ENCODE data around the gene ACE. TPM values are rescaled to one million over a fixed set of nuclear protein-coding genes. Genes with fewer than 3 reads are reported as not detected.

ACE gene
- total RNA-seq, 3 donors from 2014 or later (not counting 1 experiment from before 2014, with no cell fraction given) = 0.86 to 1.2 (median 1.0) TPM

DNA sequence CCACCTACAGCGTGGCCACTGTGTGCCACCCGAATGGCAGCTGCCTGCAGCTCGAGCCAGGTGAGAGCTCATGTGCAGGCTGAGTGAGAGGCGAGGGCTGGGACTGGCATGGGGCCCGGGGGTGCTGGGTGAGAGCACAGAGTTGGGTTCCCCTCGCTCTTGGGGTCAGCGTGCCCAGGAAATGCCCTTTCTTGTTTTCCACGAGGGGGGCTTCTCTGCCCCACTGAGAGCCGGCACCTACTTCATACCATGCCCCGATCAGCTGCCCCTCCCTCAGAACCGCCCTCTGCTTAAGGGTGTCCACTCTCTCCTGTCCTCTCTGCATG is 10.1 kb downstream of the ACE start:
- H3K27ac ChIP-seq (ENCODE audit: low read length) = no peak overlapping the region
- no peaks in the 10 kb centered on the region for H3K4me1 ChIP-seq (ENCODE audit: control insufficient read depth, insufficient read depth, low read length)
- H3K27me3 Mint-ChIP-seq (ENCODE audit: low read depth in 2 of 2) = no peaks in the 10 kb centered on the region
- H3K4me1 Mint-ChIP-seq = no peaks in the 10 kb centered on the region
- no peaks in the 10 kb centered on the region for H3K9me3 Mint-ChIP-seq
- WGBS (ENCODE audit: insufficient coverage) = 94% methylated on average over 11 of the region's 11 CpGs
- H3K4me3 ChIP-seq (ENCODE audit: low read length) = no peak overlapping the region
- H3K27ac Mint-ChIP-seq = no peak overlapping the region
- H3K4me3 Mint-ChIP-seq = no peak overlapping the region
- no peaks in the 10 kb centered on the region for H3K27me3 ChIP-seq (ENCODE audit: control insufficient read depth, insufficient read depth, low read length)
- TF ChIP-seq, protein P1, sequence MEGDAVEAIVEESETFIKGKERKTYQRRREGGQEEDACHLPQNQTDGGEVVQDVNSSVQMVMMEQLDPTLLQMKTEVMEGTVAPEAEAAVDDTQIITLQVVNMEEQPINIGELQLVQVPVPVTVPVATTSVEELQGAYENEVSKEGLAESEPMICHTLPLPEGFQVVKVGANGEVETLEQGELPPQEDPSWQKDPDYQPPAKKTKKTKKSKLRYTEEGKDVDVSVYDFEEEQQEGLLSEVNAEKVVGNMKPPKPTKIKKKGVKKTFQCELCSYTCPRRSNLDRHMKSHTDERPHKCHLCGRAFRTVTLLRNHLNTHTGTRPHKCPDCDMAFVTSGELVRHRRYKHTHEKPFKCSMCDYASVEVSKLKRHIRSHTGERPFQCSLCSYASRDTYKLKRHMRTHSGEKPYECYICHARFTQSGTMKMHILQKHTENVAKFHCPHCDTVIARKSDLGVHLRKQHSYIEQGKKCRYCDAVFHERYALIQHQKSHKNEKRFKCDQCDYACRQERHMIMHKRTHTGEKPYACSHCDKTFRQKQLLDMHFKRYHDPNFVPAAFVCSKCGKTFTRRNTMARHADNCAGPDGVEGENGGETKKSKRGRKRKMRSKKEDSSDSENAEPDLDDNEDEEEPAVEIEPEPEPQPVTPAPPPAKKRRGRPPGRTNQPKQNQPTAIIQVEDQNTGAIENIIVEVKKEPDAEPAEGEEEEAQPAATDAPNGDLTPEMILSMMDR (IDR thresholded peaks at IDR 0.05) = no peak
- no peaks in the 10 kb centered on the region for H3K9me3 ChIP-seq (ENCODE audit: control insufficient read depth, insufficient read depth, low read length)
- DNase-seq = no peak
- ATAC-seq = no peak
- no peaks in the 10 kb centered on the region for H3K36me3 ChIP-seq (ENCODE audit: control insufficient read depth, insufficient read depth, low read length)
- no peaks in the 10 kb centered on the region for H3K36me3 Mint-ChIP-seq
- intact Hi-C loops (cut with micrococcal nuclease) = no loop called here

DNA sequence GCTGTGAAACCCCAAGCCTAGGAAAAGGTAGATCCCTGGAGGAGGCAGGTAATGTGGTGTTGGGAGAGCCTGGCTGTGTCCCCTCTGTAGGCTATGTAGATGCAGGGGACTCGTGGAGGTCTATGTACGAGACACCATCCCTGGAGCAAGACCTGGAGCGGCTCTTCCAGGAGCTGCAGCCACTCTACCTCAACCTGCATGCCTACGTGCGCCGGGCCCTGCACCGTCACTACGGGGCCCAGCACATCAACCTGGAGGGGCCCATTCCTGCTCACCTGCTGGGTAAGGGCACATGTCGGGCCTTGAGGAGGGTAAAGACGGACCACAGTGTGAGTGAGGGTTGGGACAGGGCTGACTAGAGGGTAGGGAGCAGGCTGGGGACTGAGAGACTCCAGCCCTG is 12.0 kb downstream of the ACE start:
- H3K9me3 Mint-ChIP-seq = no peaks in the 10 kb centered on the region
- TF ChIP-seq, protein P1 (IDR thresholded peaks at IDR 0.05) = no peak
- no peaks in the 10 kb centered on the region for H3K4me1 Mint-ChIP-seq
- H3K27me3 ChIP-seq (ENCODE audit: control insufficient read depth, insufficient read depth, low read length) = no peaks in the 10 kb centered on the region
- intact Hi-C loops (cut with micrococcal nuclease) = no loop called here
- H3K9me3 ChIP-seq (ENCODE audit: control insufficient read depth, insufficient read depth, low read length) = no peaks in the 10 kb centered on the region
- H3K4me3 ChIP-seq (ENCODE audit: low read length) = no peak overlapping the region
- no peak overlapping the region for H3K27ac ChIP-seq (ENCODE audit: low read length)
- H3K4me1 ChIP-seq (ENCODE audit: control insufficient read depth, insufficient read depth, low read length) = no peaks in the 10 kb centered on the region
- no peaks in the 10 kb centered on the region for H3K27me3 Mint-ChIP-seq (ENCODE audit: low read depth in 2 of 2)
- H3K36me3 ChIP-seq (ENCODE audit: control insufficient read depth, insufficient read depth, low read length) = no peaks in the 10 kb centered on the region
- H3K4me3 Mint-ChIP-seq = no peak overlapping the region
- DNase-seq = no peak
- no peaks in the 10 kb centered on the region for H3K36me3 Mint-ChIP-seq
- no peak for ATAC-seq
- WGBS (ENCODE audit: insufficient coverage) = 93% methylated on average over 10 of the region's 10 CpGs
- H3K27ac Mint-ChIP-seq = no peak overlapping the region

DNA sequence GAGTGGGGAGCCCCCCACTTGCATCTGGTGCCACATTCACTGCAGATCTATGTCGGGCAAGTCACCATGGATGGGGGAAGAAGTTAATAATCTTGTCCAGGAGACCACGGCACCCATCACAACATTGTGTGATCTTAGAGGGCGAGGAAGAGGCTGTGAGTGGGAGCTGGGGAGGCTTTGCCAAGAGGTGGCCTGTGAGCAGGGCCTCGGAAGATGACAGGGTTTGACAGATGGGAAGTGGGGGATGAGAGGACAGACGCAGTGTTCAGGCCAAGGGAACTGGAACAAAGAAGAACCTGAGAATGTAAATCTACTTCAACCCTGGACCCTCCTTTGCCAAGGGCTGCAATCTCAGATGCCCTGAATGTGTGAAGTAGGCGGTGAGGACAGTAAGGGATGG is 12.4 kb downstream of the ACE start:
- intact Hi-C loops (cut with micrococcal nuclease) = no loop called here
- H3K27me3 Mint-ChIP-seq (ENCODE audit: low read depth in 2 of 2) = no peaks in the 10 kb centered on the region
- Histone ChIP-seq H3K36me3 (ENCODE audit: control insufficient read depth, insufficient read depth, low read length) (no peaks in the 10 kb centered on the region), H3K4me1 (ENCODE audit: control insufficient read depth, insufficient read depth, low read length) (no peaks in the 10 kb centered on the region), H3K9me3 (ENCODE audit: control insufficient read depth, insufficient read depth, low read length) (no peaks in the 10 kb centered on the region), H3K27me3 (ENCODE audit: control insufficient read depth, insufficient read depth, low read length) (no peaks in the 10 kb centered on the region), H3K27ac (ENCODE audit: low read length) (no peak overlapping the region), H3K4me3 (ENCODE audit: low read length) (no peak overlapping the region)
- H3K4me1 Mint-ChIP-seq = no peaks in the 10 kb centered on the region
- H3K9me3 Mint-ChIP-seq = no peaks in the 10 kb centered on the region
- TF ChIP-seq, protein P1 (IDR thresholded peaks at IDR 0.05) = no peak
- H3K36me3 Mint-ChIP-seq = no peaks in the 10 kb centered on the region
- no peak overlapping the region for H3K27ac Mint-ChIP-seq
- DNase-seq (no peak), ATAC-seq (no peak)
- WGBS (ENCODE audit: insufficient coverage) = 84% methylated on average over 6 of the region's 6 CpGs
- no peak overlapping the region for H3K4me3 Mint-ChIP-seq

DNA sequence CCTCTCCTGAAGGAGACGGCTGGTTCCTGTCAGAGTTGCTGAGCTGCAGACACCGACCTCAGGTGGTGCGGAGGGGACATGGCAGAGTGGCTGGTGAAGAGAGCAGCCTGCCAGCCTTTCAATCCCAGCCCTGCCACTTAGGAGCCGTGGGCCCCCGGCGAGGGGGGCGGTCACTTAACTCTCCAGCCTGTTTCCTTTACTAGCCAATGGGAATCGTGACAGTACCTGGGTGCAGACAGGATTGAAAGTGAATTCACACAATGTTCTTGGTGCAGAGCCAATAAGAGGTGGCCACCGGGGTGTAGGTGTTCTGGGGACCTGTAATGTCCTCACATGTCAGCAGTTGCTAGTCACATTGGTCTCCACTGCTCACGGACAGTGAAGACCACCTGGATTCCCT is 13.5 kb downstream of the ACE start:
- whole genome bisulfite sequencing (ENCODE audit: insufficient coverage) = 80% methylated on average over 10 of the region's 10 CpGs
- Histone ChIP-seq H3K4me1 (ENCODE audit: control insufficient read depth, insufficient read depth, low read length) (no peaks in the 10 kb centered on the region), H3K9me3 (ENCODE audit: control insufficient read depth, insufficient read depth, low read length) (no peaks in the 10 kb centered on the region), H3K4me3 (ENCODE audit: low read length) (no peak overlapping the region), H3K27ac (ENCODE audit: low read length) (no peak overlapping the region), H3K27me3 (ENCODE audit: control insufficient read depth, insufficient read depth, low read length) (no peaks in the 10 kb centered on the region), H3K36me3 (ENCODE audit: control insufficient read depth, insufficient read depth, low read length) (no peaks in the 10 kb centered on the region)
- TF ChIP-seq, protein P1 (IDR thresholded peaks at IDR 0.05) = no peak
- Mint-ChIP-seq H3K9me3 (no peaks in the 10 kb centered on the region), H3K27ac (no peak overlapping the region), H3K4me1 (no peaks in the 10 kb centered on the region), H3K27me3 (ENCODE audit: low read depth in 2 of 2) (no peaks in the 10 kb centered on the region), H3K4me3 (no peak overlapping the region), H3K36me3 (no peaks in the 10 kb centered on the region)
- DNase-seq (no peak), ATAC-seq (no peak)
- intact Hi-C loops (cut with micrococcal nuclease) = no loop called here

All from natural killer cell (primary cell).